HS-5 (cell line): ENCODE results near the gene DSCAML1.

Experiments
- DNase-seq: peaks from one replicate; pipeline ENCODE4 v3.0.0-alpha.2; 2012; ENCODE audit warnings: low read depth

DSCAML1 gene

DNA sequence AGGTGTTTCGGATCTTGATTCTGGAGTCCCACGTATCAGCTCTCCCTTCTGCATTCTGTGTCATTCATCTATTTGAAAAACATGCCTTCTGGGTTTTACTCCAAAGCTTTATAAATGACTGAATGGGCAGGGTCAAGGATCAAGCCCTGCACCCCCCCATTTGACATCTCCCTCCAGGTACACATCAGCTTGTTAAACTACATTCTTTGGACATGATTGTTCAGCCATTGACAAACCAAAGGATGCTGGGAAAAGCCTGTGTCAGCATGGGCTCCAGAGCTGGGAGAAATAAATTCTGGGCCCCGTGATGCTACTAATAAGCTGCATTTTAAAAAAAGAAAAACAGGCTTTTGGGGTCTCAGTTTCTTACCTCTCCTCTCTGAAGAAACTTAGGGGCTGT is 103.7 kb downstream of the DSCAML1 start:
- no peak for DNase-seq

GRCh38 chr11:117691516-117691915 is 105.5 kb downstream of the DSCAML1 start:
- no peak for DNase-seq

GRCh38 chr11:117691218-117691514 is 105.8 kb downstream of the DSCAML1 start:
- no peak for DNase-seq

DNA sequence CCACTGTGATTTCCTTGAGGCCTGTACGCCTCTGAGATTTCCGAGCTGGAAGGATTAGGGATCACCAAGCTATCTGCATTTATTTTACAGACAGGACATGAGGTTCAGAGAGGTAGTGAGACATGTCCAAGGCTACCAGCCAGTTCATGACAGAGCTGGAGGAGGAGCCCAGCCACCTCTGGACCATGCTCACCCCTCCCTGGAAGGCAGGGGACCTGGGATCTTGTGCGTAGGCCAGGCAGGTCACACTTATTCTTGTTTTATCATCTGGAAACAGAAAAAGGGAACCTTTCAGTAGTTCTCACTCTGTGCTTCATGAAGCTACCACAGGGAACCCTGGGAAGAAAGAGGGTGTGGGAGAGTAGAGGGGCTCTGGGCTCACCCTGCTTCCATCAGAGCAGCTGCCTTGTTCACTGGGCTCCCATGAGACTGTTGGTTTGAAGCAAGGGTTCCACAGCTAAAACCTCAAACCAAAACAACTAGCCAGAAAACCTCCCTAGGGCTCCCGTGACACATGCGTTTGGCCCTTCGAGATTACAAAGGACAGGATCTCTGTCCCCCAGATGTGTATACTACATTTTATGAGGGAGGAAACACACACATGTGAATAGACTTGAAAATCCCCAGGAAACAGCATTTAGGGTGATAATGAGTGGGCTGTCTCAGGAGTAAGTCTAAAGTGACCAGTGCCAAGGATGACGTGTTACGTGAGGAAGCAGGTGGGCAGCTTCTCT is 106.4 kb downstream of the DSCAML1 start:
- DNase-seq: no peak

DNA sequence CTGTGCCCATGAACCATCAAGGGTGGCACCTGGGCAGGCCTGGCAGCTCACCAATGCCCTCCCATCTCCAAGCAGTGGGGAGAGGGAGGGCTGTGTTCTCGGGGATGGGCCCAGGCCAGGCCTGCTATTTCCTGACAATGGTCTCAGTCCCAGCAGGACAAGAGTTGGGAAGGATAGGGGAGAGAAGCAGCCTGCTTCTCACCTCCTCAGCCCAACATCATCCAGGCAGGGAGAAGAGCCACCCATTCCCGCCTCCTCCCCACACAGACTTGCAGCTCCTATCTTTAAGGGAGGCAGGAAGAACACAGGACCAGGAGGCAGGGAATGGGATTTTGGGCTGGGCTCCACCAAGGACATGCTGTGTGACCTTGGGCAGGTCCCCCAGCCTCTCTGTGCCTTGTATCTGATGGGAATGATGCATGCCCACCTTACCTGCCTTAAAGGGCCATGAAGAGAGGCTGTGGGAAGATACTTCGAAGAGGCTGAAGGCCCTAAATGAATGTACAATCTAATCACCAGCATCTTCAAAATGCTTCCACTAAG is 108.7 kb downstream of the DSCAML1 start:
- no peak for DNase-seq

- no peak for DNase-seq
Observed at GRCh38 chr11:117687776-117688175, 109.2 kb downstream of the DSCAML1 start.

DNA sequence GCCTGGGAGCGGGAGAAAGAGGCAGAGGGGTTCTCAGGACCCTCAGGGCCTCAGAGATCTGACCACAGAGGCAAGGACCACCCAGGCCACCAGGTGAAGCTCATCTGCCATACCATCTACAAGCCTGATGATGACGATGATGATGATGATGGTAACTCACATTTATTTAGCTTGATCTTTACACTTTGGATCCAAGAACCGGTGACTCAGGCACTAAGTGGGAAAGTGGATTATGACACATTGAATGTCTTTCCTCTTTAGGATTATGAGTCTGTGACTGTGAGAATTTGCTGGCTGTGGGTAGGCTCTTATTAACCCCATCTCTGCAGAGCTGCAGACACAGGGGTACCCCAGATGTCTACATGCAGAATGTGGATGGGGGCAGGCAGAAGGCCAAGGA is 110.3 kb downstream of the DSCAML1 start:
- DNase-seq: no peak

- no peak for DNase-seq
Observed at GRCh38 chr11:117685566-117685965, 111.5 kb downstream of the DSCAML1 start.

- no peak for DNase-seq
Observed at GRCh38 chr11:117684731-117685130, 112.3 kb downstream of the DSCAML1 start.

DNA sequence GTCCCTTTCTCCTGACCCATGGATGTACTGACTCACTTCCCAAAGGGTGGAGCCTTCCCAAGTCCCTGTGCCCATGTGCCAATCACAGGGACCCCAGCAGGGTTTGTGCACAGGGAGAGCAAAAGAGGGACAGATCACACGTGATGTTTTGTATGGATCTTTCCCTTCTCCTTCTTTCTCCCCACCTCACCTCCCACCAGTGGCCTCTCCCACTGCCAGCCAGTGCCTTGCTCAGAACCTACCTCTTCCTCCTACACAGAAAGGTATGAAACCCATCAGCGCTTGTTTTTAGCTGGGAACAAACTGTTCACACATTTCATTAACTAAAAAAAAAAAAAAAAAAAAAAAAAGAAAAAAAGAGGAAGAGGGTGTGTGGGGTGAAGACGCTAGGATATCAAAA is 112.9 kb downstream of the DSCAML1 start:
- no peak for DNase-seq

DNA sequence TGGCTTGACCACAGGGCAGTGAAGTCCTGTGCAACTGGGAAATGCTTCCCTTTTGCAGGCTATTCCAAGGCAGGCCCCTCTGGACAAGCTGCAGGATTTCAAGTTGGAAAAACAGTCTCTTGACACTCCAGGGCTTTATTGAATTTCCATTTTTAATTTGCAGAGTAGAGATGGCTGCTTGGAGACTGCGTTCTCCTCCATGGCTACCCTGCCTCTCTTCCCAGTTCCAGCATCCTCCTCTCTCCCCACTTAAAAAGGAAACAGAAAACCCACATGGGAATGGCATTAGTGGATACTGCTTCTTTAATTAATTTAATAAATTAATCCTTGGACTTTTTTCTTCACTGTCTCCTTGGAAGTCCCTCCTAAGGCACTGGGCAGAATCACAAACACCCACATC is 115.6 kb downstream of the DSCAML1 start:
- DNase-seq: no peak

GRCh38 chr11:117679461-117679860 is 117.6 kb downstream of the DSCAML1 start:
- no peak for DNase-seq

DNA sequence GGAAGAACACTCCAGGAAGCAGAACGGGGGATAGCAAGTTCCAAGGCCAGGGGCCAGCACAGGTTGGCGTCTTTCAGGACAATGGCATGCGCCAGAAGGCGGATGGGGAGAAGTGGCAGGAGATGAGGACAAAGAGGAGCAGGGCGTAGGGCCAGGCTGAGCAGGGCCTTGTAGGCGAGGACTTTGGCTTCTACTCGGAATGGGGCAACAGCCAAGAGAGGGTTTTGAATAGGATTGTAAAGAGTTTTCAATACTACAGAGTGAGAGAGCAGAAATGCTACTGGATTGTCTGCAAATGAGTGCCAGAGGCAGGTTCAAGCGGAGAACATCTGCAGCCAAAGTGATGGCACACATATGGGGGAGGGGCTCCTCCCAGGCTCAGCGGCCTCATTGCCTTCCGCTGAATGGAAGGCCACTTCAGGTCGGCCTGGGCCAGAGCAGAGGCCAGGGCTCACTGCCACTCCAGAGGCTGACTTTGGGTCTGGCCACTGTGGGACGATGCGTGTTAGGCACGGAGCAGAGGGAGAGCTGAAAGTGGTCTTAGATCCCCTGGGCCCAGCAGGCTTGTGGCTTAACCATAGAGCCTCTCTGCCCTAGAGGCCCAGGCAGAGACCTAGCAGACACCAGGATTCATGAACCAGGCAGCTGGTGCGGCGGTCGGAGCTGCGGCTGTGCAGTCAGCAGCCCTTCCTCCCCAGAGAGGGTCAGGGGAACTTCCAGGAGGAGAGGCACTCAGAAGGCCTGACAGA is 118.2 kb downstream of the DSCAML1 start:
- no peak for DNase-seq

DNA sequence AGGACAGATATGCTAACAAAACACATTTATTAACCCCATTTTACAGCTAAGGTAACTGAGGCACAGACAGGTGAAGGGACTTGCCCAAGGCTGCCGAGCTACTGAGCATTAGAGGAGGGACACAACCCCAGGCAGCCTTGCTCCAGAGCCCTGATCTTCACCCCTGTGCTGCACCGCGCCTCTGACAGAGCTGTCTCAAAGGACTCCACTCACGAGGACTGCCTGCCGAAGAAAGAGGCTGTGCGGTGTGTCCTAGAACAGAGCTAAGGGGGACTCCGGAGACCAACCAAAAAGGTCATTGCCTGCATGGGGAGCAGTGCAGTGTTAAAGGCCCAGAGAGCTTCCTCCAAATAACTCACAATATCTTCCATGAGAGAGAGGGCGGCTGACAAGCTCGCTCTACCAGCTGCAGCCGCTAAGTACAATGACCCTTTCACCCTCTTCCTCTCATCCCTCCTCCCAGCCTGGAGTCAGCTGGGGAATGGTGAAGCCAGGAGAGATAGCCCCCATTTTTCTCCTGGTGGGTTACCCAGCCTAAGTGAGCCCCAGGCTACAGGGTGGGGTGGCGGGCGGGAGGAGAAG is 119.2 kb downstream of the DSCAML1 start:
- DNase-seq: no peak

- no peak for DNase-seq
Observed at GRCh38 chr11:117676501-117676900, 120.5 kb downstream of the DSCAML1 start.

- no peak for DNase-seq
Observed at GRCh38 chr11:117673602-117674001, 123.4 kb downstream of the DSCAML1 start.

- DNase-seq: no peak
Observed at GRCh38 chr11:117671370-117671769, 125.6 kb downstream of the DSCAML1 start.

- DNase-seq: no peak
Observed at GRCh38 chr11:117670924-117671323, 126.1 kb downstream of the DSCAML1 start.

- DNase-seq: no peak
Observed at GRCh38 chr11:117670443-117670842, 126.6 kb downstream of the DSCAML1 start.

GRCh38 chr11:117669616-117670015 is 127.4 kb downstream of the DSCAML1 start:
- DNase-seq: no peak

GRCh38 chr11:117669062-117669461 is 128.0 kb downstream of the DSCAML1 start:
- no peak for DNase-seq

DNA sequence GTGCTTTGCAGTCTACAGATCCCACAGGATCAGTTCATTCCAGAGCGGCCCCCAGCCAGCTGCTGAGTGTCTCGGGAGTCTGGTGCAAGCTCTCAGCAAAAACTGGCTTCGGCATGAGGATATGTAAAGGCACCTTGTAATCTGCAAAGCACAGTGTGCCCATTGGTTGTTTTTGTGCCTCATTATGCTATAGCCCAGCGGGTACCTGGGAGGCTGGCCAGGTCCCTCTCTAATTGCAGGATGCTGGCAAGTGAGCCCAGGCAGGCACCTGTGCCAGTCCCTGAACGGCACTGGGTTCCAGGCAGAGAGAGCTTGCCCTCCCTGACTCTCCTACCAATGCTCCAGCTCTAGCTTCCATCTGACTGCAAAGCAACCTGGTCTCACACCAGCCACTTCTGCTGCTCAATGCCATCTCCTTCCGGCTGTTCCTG is 128.7 kb downstream of the DSCAML1 start:
- no peak for DNase-seq

- no peak for DNase-seq
Observed at GRCh38 chr11:117664897-117665296, 132.1 kb downstream of the DSCAML1 start.
